ACC112 (cell line): ENCODE measurements around the gene SSR2.

Source experiments
- H2AFZ ChIP-seq: fragments of 200-600 bp; sonication (generic); one replicate; pipeline ENCODE4 v1.6.0; 2017; ENCODE audit warnings: antibody characterized with exemption, low read length; ENCODE audit not compliant: unreplicated experiment
- H3K27ac ChIP-seq: fragments of 200-600 bp; sonication (generic); 2 replicates; pipeline ENCODE4 v1.5.1; 2014; ENCODE audit warnings: low read depth, mild to moderate bottlenecking, antibody characterized with exemption, low read length, moderate library complexity
- H3K27me3 ChIP-seq: fragments of 200-600 bp; sonication (generic); 2 replicates; pipeline ENCODE4 v1.6.1; 2014; ENCODE audit warnings: mild to moderate bottlenecking, antibody characterized with exemption, low read length, moderate library complexity, mixed read lengths; ENCODE audit not compliant: insufficient read depth
- H3K36me3 ChIP-seq: fragments of 200-600 bp; sonication (generic); 2 replicates; pipeline ENCODE4 v1.6.1; 2016; ENCODE audit warnings: mild to moderate bottlenecking, antibody characterized with exemption, low read length, moderate library complexity, mixed read lengths; ENCODE audit not compliant: insufficient read depth
- H3K4me1 ChIP-seq: fragments of 200-600 bp; sonication (generic); one replicate; pipeline ENCODE4 v1.6.1; 2016; ENCODE audit warnings: low read length, mixed read lengths; ENCODE audit not compliant: insufficient read depth, unreplicated experiment, control insufficient read depth
- H3K4me3 ChIP-seq: fragments of 200-600 bp; sonication (generic); 2 replicates; pipeline ENCODE4 v1.5.1; 2014; ENCODE audit warnings: mild to moderate bottlenecking, low read depth, low read length
- H3K79me2 ChIP-seq: fragments of 200-600 bp; sonication (generic); one replicate; pipeline ENCODE4 v1.6.0; 2016; ENCODE audit warnings: low read length; ENCODE audit not compliant: control insufficient read depth, unreplicated experiment, insufficient read depth

The SSR2 gene

DNA sequence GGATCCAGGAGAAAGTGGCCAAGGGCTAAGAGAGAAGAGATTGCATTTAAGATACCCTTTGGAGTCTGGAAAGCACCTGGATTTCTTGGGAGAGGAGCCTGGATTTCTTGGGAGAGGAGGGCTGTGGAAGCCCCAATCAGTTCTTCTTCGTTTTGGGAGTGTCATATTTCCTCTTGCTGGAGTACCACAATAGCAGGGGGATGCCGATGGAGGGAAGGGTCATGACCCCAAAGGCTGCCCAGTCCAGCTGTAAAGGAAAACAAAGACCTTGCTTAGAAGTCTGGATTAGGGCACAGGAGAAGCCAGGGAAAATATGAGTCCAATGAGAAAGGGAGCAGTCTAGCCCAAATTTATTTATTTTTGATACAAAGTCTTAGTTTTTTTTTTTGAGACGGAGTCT lies 11.3 kb downstream of the SSR2 start:
- peaks cover 18% of the 10 kb centered on the region for H3K36me3 ChIP-seq
- H3K4me3 ChIP-seq, result no peak overlapping the region
- H3K27ac ChIP-seq, result no peak overlapping the region
- H2AFZ ChIP-seq, result no peak overlapping the region
- H3K27me3 ChIP-seq, result no peaks in the 10 kb centered on the region
- H3K4me1 ChIP-seq, result no peaks in the 10 kb centered on the region
- H3K79me2 ChIP-seq, result no peaks in the 10 kb centered on the region

DNA sequence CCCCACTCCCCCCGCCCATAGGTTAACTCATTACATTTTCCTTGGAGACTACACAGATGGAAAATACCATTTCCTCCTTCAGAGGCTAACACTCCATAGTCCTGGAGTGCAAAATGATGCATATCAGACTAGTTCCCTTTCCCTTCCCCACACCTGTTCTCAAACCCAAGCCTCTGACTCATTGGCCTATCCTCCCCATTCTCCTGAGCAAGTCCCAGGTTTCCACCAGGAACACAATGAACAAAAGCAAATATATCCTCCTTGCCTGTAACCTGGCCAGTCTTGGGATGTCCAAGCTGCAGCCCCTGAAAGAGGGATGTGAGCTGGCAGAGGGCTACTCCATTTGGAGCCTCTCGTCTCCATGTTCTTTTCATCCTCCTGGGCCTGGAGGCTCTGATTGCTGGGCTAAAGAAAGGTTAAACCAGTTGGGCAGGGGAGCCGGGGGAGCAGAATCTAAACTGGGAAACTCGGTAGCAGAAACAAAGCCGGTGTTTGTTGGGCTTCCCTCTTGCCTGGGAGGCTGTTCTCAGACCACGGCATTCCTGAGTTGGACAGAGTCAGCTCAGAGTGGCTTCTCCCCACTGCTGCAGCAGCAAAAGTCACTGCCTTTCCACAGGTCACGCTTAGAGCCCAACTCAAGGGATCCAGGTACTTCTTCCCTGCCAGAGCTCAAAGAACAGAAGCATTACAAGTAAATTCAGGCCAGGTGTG lies 13.9 kb downstream of the SSR2 start:
- Histone ChIP-seq H2AFZ (no peak overlapping the region), H3K4me1 (no peaks in the 10 kb centered on the region), H3K36me3 (peaks cover 9% of the 10 kb centered on the region; the same call in 1 of the 2 replicates), H3K79me2 (no peaks in the 10 kb centered on the region), H3K27ac (no peak overlapping the region), H3K27me3 (no peaks in the 10 kb centered on the region), H3K4me3 (no peak overlapping the region)

DNA sequence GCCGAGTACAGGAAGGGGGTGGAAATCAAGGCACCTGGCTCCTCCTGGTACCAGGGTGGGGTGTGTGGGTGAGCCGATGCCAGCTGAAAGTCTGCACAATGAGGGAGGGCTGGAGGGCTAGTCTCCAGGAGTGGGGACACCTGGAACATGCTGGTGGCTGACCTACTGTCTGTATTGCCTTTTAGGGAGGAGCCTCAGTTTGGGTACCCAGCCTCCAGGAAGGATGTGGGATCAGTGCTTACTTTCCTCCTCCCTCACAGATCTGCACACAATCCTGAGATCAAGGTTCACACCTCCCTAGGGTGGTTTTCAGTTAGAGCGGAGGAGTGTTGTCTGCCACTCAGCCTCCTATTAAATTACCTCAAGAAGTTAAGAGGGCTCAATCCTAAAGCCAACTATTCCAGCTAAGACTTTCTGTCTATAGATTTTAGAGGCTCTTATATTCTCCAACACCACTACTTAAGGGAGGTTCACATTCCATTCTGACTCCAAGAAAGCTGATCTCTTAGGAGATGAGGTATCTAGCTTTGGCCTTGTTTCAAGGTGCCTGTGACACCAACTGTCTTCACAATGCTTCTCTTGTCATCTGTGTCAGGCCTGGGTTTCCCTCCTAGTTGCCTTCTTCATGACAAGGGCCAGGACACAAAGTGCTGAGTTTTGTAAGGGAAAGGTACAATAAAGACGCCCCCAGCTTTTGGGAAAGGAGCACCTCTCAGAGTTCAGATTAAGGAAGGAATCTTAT lies 15.7 kb downstream of the SSR2 start:
- H3K4me3 ChIP-seq, result no peak overlapping the region
- H3K27ac ChIP-seq, result no peak overlapping the region
- H3K36me3 ChIP-seq, result no peaks in the 10 kb centered on the region
- peaks cover 3% of the 10 kb centered on the region for H3K4me1 ChIP-seq
- no peaks in the 10 kb centered on the region for H3K27me3 ChIP-seq
- H3K79me2 ChIP-seq, result no peaks in the 10 kb centered on the region
- no peak overlapping the region for H2AFZ ChIP-seq

DNA sequence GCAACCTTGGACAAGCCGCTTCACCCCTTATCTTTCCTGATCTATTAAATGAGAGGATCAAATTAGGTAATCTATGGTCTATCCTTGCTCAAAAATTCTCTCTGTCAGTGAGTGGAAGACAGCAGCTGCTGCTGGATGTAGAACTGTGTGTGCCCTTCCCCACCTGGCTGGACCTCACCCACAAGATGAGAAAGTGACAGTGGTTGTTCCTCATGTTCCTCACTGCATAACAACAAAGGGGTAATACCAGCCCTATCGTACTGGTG lies 16.9 kb downstream of the SSR2 start:
- no peak overlapping the region for H2AFZ ChIP-seq
- H3K79me2 ChIP-seq, result no peaks in the 10 kb centered on the region
- no peak overlapping the region for H3K4me3 ChIP-seq
- no peaks in the 10 kb centered on the region for H3K27me3 ChIP-seq
- no peak overlapping the region for H3K27ac ChIP-seq
- H3K36me3 ChIP-seq, result no peaks in the 10 kb centered on the region
- peaks cover 3% of the 10 kb centered on the region for H3K4me1 ChIP-seq

GRCh38 chr1:156002188-156002911 lies 18.4 kb downstream of the SSR2 start:
- no peak overlapping the region for H3K4me3 ChIP-seq
- H3K27ac ChIP-seq, result no peak overlapping the region
- no peak overlapping the region for H2AFZ ChIP-seq
- no peaks in the 10 kb centered on the region for H3K36me3 ChIP-seq
- H3K4me1 ChIP-seq, result peaks cover 3% of the 10 kb centered on the region
- no peaks in the 10 kb centered on the region for H3K79me2 ChIP-seq
- no peaks in the 10 kb centered on the region for H3K27me3 ChIP-seq

GRCh38 chr1:156001662-156002171 lies 19.0 kb downstream of the SSR2 start:
- Histone ChIP-seq H3K27me3 (no peaks in the 10 kb centered on the region), H3K79me2 (no peaks in the 10 kb centered on the region), H3K4me3 (no peak overlapping the region), H3K4me1 (peaks cover 3% of the 10 kb centered on the region), H2AFZ (peak overlapping the region; percentile 44), H3K36me3 (no peaks in the 10 kb centered on the region), H3K27ac (no peak overlapping the region)

- H3K27ac ChIP-seq, result no peak overlapping the region
- H2AFZ ChIP-seq, result peak overlapping the region; percentile 44
- no peak overlapping the region for H3K4me3 ChIP-seq
- peaks cover 3% of the 10 kb centered on the region for H3K4me1 ChIP-seq
- no peaks in the 10 kb centered on the region for H3K36me3 ChIP-seq
- H3K79me2 ChIP-seq, result no peaks in the 10 kb centered on the region
- H3K27me3 ChIP-seq, result no peaks in the 10 kb centered on the region
These were observed 19.6 kb downstream of the SSR2 start for GRCh38 chr1:156001021-156001661.

DNA sequence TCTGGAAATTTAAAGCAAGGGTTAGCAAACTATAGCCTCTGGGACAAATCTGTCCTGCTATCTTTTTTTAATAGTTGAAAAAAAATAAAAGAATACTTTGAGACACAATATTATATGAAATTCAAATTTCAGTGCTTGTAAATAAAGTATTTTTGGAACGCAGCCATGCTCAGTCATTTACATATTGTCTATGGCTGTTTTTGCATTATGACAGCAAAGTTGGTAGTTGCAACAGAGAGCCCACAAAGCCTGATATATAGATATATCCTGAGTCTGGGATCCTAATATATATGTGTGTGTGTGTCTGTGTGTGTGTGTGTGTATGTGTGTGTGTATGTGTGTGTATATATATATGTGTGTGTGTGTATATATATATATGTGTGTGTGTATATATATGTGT lies 20.8 kb downstream of the SSR2 start:
- Histone ChIP-seq H3K36me3 (no peaks in the 10 kb centered on the region), H2AFZ (no peak overlapping the region), H3K27me3 (no peaks in the 10 kb centered on the region), H3K4me1 (peaks cover 3% of the 10 kb centered on the region), H3K79me2 (no peaks in the 10 kb centered on the region), H3K4me3 (no peak overlapping the region), H3K27ac (no peak overlapping the region)

DNA sequence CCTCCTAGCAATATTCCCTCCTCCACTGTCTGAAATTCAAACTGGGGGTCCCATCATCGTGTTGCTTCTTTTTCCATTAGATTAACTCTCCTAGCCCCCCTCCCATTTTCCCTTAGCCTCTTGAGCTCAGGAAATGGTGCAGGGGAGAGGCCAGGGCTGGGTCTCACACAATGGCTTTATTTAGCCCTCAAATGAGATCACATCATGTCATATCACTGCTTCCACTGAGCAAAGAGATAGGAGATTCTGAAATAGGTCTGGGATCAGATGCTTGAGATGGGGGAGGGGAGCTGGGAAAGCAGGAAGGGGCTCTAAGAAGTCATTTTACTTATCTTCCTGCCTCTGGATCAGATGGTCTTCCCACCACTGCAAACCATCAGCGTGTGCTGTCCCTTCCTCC lies 24.6 kb downstream of the SSR2 start:
- Histone ChIP-seq H3K4me1 (peaks cover 1% of the 10 kb centered on the region), H3K27ac (no peak overlapping the region), H3K27me3 (no peaks in the 10 kb centered on the region), H3K79me2 (no peaks in the 10 kb centered on the region), H3K36me3 (no peaks in the 10 kb centered on the region), H3K4me3 (no peak overlapping the region), H2AFZ (no peak overlapping the region)

DNA sequence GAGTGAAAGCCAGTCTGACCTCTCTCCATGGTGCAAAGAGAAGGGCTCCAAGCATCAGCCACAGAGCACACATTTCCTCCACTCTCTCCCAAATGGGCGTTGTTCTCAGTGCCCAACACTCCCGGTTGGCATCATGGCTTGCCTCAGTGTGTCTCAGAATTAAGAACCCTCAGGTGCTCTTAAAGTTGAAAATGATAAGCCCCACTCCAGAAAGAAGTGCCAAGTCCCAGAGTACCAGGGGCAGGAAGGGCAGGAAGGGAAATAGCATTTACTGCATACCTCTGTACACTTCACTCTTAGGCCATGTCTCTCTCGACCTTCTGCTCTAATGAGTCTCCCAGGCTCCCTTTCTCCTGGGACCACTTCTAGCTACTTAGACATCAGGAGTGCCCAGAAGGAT lies 27.2 kb downstream of the SSR2 start:
- no peak overlapping the region for H2AFZ ChIP-seq
- H3K79me2 ChIP-seq, result no peaks in the 10 kb centered on the region
- H3K27ac ChIP-seq, result no peak overlapping the region
- H3K4me1 ChIP-seq, result peaks cover 13% of the 10 kb centered on the region
- no peaks in the 10 kb centered on the region for H3K27me3 ChIP-seq
- no peaks in the 10 kb centered on the region for H3K36me3 ChIP-seq
- no peak overlapping the region for H3K4me3 ChIP-seq
